ENCODE measurements around the gene NOP9. TPM values are rescaled to one million over a fixed set of nuclear protein-coding genes. Genes with fewer than 3 reads are reported as not detected.
"Not testable (repeated sequence)": the region's sequence is repeated elsewhere in the genome, so short reads cannot be mapped to it uniquely, and the experiment has no call there.

The NOP9 gene
- total and polyA plus RNA-seq, 2 experiments from 2014 or later = 2.7 to 15.7 TPM

GRCh38 chr14:24324024-24324423 lies 24.4 kb downstream of the NOP9 start:
- no peak for DNase-seq (ENCODE audit: low read depth in 1 of 2, low spot score in 1 of 2)
- TF ChIP-seq, protein P1, sequence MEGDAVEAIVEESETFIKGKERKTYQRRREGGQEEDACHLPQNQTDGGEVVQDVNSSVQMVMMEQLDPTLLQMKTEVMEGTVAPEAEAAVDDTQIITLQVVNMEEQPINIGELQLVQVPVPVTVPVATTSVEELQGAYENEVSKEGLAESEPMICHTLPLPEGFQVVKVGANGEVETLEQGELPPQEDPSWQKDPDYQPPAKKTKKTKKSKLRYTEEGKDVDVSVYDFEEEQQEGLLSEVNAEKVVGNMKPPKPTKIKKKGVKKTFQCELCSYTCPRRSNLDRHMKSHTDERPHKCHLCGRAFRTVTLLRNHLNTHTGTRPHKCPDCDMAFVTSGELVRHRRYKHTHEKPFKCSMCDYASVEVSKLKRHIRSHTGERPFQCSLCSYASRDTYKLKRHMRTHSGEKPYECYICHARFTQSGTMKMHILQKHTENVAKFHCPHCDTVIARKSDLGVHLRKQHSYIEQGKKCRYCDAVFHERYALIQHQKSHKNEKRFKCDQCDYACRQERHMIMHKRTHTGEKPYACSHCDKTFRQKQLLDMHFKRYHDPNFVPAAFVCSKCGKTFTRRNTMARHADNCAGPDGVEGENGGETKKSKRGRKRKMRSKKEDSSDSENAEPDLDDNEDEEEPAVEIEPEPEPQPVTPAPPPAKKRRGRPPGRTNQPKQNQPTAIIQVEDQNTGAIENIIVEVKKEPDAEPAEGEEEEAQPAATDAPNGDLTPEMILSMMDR (IDR thresholded peaks at IDR 0.05; ENCODE audit: low read depth, low read length) = no peak
- no peaks in the 10 kb centered on the region for H3K9me3 ChIP-seq (ENCODE audit: low read depth)
- peaks cover 7% of the 10 kb centered on the region for H3K4me1 ChIP-seq (ENCODE audit: low read depth)
- H3K27ac ChIP-seq = no peak overlapping the region
- no peaks in the 10 kb centered on the region for H3K27me3 ChIP-seq
- H3K4me3 ChIP-seq = no peak overlapping the region
- no peaks in the 10 kb centered on the region for H3K36me3 ChIP-seq

DNA sequence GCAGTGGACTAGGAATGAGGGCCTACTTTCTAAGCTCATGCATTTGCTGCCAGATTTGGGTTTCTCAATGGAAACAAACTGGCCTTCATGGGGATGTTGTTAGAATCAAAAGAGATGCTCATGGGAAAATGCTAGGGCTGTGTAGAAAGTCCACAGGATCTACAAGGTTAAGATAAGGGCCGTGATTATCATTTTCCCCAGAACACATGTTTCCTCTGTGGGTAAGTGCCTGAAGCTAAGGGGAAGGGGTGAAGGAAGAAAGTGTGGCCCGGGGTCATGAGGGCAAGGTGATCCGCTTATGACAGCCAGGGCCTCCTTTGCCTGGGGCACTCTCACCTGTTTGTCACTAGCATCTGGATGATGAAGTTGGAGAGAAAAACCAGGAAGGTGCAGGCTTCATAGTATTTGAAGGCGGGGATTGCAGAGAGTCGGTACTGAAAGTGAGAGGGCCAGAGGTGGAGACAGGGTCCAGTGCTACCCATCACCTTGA lies 25.4 kb downstream of the NOP9 start:
- Histone ChIP-seq H3K4me3 (no peak overlapping the region), H3K27ac (no peak overlapping the region), H3K9me3 (ENCODE audit: low read depth) (no peaks in the 10 kb centered on the region), H3K27me3 (peaks cover 5% of the 10 kb centered on the region), H3K36me3 (no peaks in the 10 kb centered on the region), H3K4me1 (ENCODE audit: low read depth) (peaks cover 7% of the 10 kb centered on the region)
- TF ChIP-seq, protein P1 (IDR thresholded peaks at IDR 0.05; ENCODE audit: low read depth, low read length) = no peak
- no peak for DNase-seq (ENCODE audit: low read depth in 1 of 2, low spot score in 1 of 2)

GRCh38 chr14:24325963-24326362 lies 26.3 kb downstream of the NOP9 start:
- no peak for DNase-seq (ENCODE audit: low read depth in 1 of 2, low spot score in 1 of 2)
- Histone ChIP-seq H3K4me3 (no peak overlapping the region), H3K4me1 (ENCODE audit: low read depth) (peaks cover 7% of the 10 kb centered on the region), H3K36me3 (no peaks in the 10 kb centered on the region), H3K27ac (no peak overlapping the region), H3K9me3 (ENCODE audit: low read depth) (no peaks in the 10 kb centered on the region), H3K27me3 (peaks cover 13% of the 10 kb centered on the region)
- TF ChIP-seq, protein P1 (IDR thresholded peaks at IDR 0.05; ENCODE audit: low read depth, low read length) = no peak

DNA sequence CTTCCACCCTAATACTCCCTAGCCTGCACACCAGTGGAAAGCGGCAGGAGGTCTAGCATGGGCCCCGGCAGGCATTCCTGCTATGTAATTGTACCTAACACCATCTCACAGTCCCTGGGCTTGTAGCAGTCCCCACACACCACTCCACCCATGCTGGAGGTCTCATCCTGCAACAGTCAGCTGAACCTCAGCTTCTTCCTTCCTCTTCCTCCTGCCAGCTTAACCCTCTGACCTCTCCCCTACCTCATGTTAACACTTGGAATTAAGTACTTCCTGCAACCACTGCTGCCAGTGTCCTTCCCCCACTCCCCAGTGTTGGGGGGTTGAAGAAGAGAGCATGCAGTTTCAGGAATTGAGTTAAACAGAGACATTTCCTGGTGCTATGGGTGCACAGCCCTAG lies 27.7 kb downstream of the NOP9 start:
- peaks cover under 1% of the 10 kb centered on the region for H3K4me1 ChIP-seq (ENCODE audit: low read depth)
- TF ChIP-seq, protein P1 (IDR thresholded peaks at IDR 0.05; ENCODE audit: low read depth, low read length) = no peak
- H3K36me3 ChIP-seq = no peaks in the 10 kb centered on the region
- H3K4me3 ChIP-seq = no peak overlapping the region
- no peak for DNase-seq (ENCODE audit: low read depth in 1 of 2, low spot score in 1 of 2)
- no peak overlapping the region for H3K27ac ChIP-seq
- no peaks in the 10 kb centered on the region for H3K9me3 ChIP-seq (ENCODE audit: low read depth)
- H3K27me3 ChIP-seq = peaks cover 25% of the 10 kb centered on the region

DNA sequence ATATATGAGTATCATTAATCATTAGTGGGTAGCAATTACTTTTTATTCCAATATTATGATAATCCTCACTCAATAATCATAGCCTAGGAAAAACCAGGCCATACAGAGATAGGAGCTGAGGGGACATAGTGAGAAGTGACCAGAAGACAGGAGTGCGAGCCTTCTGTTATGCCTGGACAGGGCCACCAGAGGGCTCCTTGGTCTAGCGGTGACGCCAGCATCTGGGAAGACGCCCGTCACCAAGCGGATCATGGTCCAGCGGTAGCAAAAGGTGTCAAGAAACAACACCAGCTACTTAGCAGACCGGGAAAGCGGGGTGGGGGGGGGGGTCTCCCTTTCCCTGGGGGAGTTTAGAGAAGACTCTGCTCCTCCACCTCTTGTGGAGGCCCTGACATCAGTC lies 28.3 kb downstream of the NOP9 start:
- H3K4me1 ChIP-seq (ENCODE audit: low read depth); H3K9me3 ChIP-seq (ENCODE audit: low read depth); H3K36me3 ChIP-seq; H3K27ac ChIP-seq; H3K4me3 ChIP-seq: not testable (repeated sequence)
- DNase-seq (ENCODE audit: low read depth in 1 of 2, low spot score in 1 of 2) = peak in 1 of 2 donors; percentile 36
- peaks cover 31% of the 10 kb centered on the region for H3K27me3 ChIP-seq
- TF ChIP-seq, protein P1 (IDR thresholded peaks at IDR 0.05; ENCODE audit: low read depth, low read length) = peak; percentile 43

All from cardiac muscle cell (in vitro differentiated cells and primary cell).